HG03378 (cell line): ENCODE results near the gene CCDC88B.

ENCODE experiments used
- ATAC-seq: cut with Tn5 transposase; IDR thresholded peaks from one replicate; pipeline ENCODE4 v1.9.1; 2021; ENCODE audit warnings: mild to moderate bottlenecking, moderate library complexity; ENCODE audit not compliant: unreplicated experiment

CCDC88B gene

GRCh38 chr11:64359712-64360445, 19.9 kb downstream of the CCDC88B start:
- no peak for ATAC-seq

- ATAC-seq = no peak
These were observed 20.5 kb downstream of the CCDC88B start for GRCh38 chr11:64360448-64360921.

- no peak for ATAC-seq
These were observed 21.7 kb downstream of the CCDC88B start for GRCh38 chr11:64361659-64362058.

GRCh38 chr11:64362339-64362738, 22.3 kb downstream of the CCDC88B start:
- no peak for ATAC-seq

GRCh38 chr11:64364435-64364834, 24.4 kb downstream of the CCDC88B start:
- no peak for ATAC-seq

- no peak for ATAC-seq
These were observed 24.9 kb downstream of the CCDC88B start for GRCh38 chr11:64364911-64365310.

- no peak for ATAC-seq
These were observed 26.7 kb downstream of the CCDC88B start for GRCh38 chr11:64366751-64367150.

GRCh38 chr11:64367931-64368672, 28.1 kb downstream of the CCDC88B start:
- no peak for ATAC-seq

- ATAC-seq = no peak
These were observed 28.7 kb downstream of the CCDC88B start for GRCh38 chr11:64368673-64369074.

- ATAC-seq = no peak
These were observed 29.7 kb downstream of the CCDC88B start for GRCh38 chr11:64369440-64370421.

- ATAC-seq = no peak
These were observed 31.2 kb downstream of the CCDC88B start for GRCh38 chr11:64371201-64371600.

- no peak for ATAC-seq
These were observed 32.0 kb downstream of the CCDC88B start for GRCh38 chr11:64372021-64372420.

- no peak for ATAC-seq
These were observed 33.0 kb downstream of the CCDC88B start for GRCh38 chr11:64372802-64373597.

- ATAC-seq = no peak
These were observed 33.6 kb downstream of the CCDC88B start for GRCh38 chr11:64373598-64373974.

GRCh38 chr11:64376071-64376470, 36.1 kb downstream of the CCDC88B start:
- no peak for ATAC-seq

- ATAC-seq = no peak
These were observed 38.4 kb downstream of the CCDC88B start for GRCh38 chr11:64378335-64378880.

GRCh38 chr11:64379160-64379559, 39.2 kb downstream of the CCDC88B start:
- no peak for ATAC-seq

GRCh38 chr11:64379817-64380709, 40.1 kb downstream of the CCDC88B start:
- ATAC-seq = no peak

- ATAC-seq = no peak
These were observed 41.3 kb downstream of the CCDC88B start for GRCh38 chr11:64381350-64381749.
